ENCODE results near the gene TBL1X.

Gene TBL1X

GRCh38 chrX:9466124-9466495, 1.3 kb downstream of the TBL1X start:
- no peak for DNase-seq (ENCODE audit: low spot score)
- Histone ChIP-seq H2BK15ac (ENCODE audit: low read length) (no peak overlapping the region), H2BK12ac (ENCODE audit: low read length) (no peak overlapping the region), H3K79me1 (ENCODE audit: low read depth, low read length) (no peaks in the 10 kb centered on the region), H3K36me3 (replicated peaks in 1 of 2; ENCODE audit: control insufficient read depth in 2 of 2, insufficient read depth in 2 of 2, low read length in 2 of 2) (peaks cover 0 to 12% of the 10 kb centered on the region in 2 donors), H3K27me3 (ENCODE audit: control insufficient read depth in 3 of 3, insufficient read depth in 3 of 3, low read depth in 1 of 3, low read length in 3 of 3) (no peaks in the 10 kb centered on the region), H3K4me2 (ENCODE audit: insufficient read depth, low read length, poor library complexity, severe bottlenecking) (peak overlapping the region; percentile 56), H2BK5ac (ENCODE audit: low read length) (peak overlapping the region; percentile 53), H2AK5ac (ENCODE audit: low read depth, low read length) (no peak overlapping the region), H3K4me3 (ENCODE audit: low read length in 2 of 2) (peak overlapping the region; percentile 51 to 86), H3K4ac (ENCODE audit: low read length) (no peak overlapping the region), H3K18ac (ENCODE audit: low read length) (peak overlapping the region; percentile 71), H4K8ac (ENCODE audit: low read depth, low read length) (no peak overlapping the region), H3K4me1 (ENCODE audit: control insufficient read depth in 2 of 2, insufficient read depth in 1 of 2, low read depth in 1 of 2, low read length in 2 of 2) (peaks cover 5 to 8% of the 10 kb centered on the region in 2 donors), H3K23ac (ENCODE audit: low read depth, low read length, poor library complexity) (no peak overlapping the region), H3K14ac (ENCODE audit: low read length) (no peak overlapping the region), H3K9me3 (replicated peaks in 1 of 2; ENCODE audit: control insufficient read depth in 2 of 2, insufficient read depth in 1 of 2, low read depth in 1 of 2, low read length in 2 of 2) (peaks cover 0 to 1% of the 10 kb centered on the region in 2 donors), H3K27ac (replicated peaks; ENCODE audit: low read length) (no peak overlapping the region), H2AFZ (ENCODE audit: low read length) (peak overlapping the region; percentile 78), H2BK120ac (ENCODE audit: low read depth, low read length) (no peak overlapping the region), H3K9ac (ENCODE audit: low read depth, low read length, poor library complexity) (peak overlapping the region; percentile 81), H4K91ac (ENCODE audit: low read depth, low read length, poor library complexity) (no peak overlapping the region)
- WGBS, 2 donors (ENCODE audit: extremely low coverage in 2 of 2, insufficient read length in 2 of 2, insufficient replicate concordance in 1 of 2) = no CpG with 5 or more reads among the region's 31 CpGs

GRCh38 chrX:9466736-9467135, 1.9 kb downstream of the TBL1X start:
- H2AK5ac ChIP-seq (ENCODE audit: low read depth, low read length) = no peak overlapping the region
- H3K79me1 ChIP-seq (ENCODE audit: low read depth, low read length) = no peaks in the 10 kb centered on the region
- peak overlapping the region; percentile 56 for H3K4me2 ChIP-seq (ENCODE audit: insufficient read depth, low read length, poor library complexity, severe bottlenecking)
- no peak overlapping the region for H4K91ac ChIP-seq (ENCODE audit: low read depth, low read length, poor library complexity)
- H3K9me3 ChIP-seq (replicated peaks in 1 of 2; ENCODE audit: control insufficient read depth in 2 of 2, insufficient read depth in 1 of 2, low read depth in 1 of 2, low read length in 2 of 2) = peaks cover 0 to 2% of the 10 kb centered on the region in 2 donors
- H3K27ac ChIP-seq (replicated peaks; ENCODE audit: low read length) = no peak overlapping the region
- no peak overlapping the region for H2BK12ac ChIP-seq (ENCODE audit: low read length)
- no peak for DNase-seq (ENCODE audit: low spot score)
- H3K4me3 ChIP-seq (ENCODE audit: low read length in 2 of 2) = peak overlapping the region; percentile 51 to 86
- no peak overlapping the region for H3K9ac ChIP-seq (ENCODE audit: low read depth, low read length, poor library complexity)
- H3K4ac ChIP-seq (ENCODE audit: low read length) = no peak overlapping the region
- H3K18ac ChIP-seq (ENCODE audit: low read length) = no peak overlapping the region
- no peak overlapping the region for H2BK120ac ChIP-seq (ENCODE audit: low read depth, low read length)
- H2BK15ac ChIP-seq (ENCODE audit: low read length) = no peak overlapping the region
- H3K27me3 ChIP-seq (ENCODE audit: control insufficient read depth in 3 of 3, insufficient read depth in 3 of 3, low read depth in 1 of 3, low read length in 3 of 3) = no peaks in the 10 kb centered on the region
- H4K8ac ChIP-seq (ENCODE audit: low read depth, low read length) = no peak overlapping the region
- no CpG with 5 or more reads among the region's 6 CpGs for WGBS, 2 donors (ENCODE audit: extremely low coverage in 2 of 2, insufficient read length in 2 of 2, insufficient replicate concordance in 1 of 2)
- no peak overlapping the region for H2BK5ac ChIP-seq (ENCODE audit: low read length)
- H2AFZ ChIP-seq (ENCODE audit: low read length) = no peak overlapping the region
- H3K4me1 ChIP-seq (ENCODE audit: control insufficient read depth in 2 of 2, insufficient read depth in 1 of 2, low read depth in 1 of 2, low read length in 2 of 2) = peaks cover 6 to 8% of the 10 kb centered on the region in 2 donors
- H3K36me3 ChIP-seq (replicated peaks in 1 of 2; ENCODE audit: control insufficient read depth in 2 of 2, insufficient read depth in 2 of 2, low read length in 2 of 2) = peaks cover 0 to 12% of the 10 kb centered on the region in 2 donors
- H3K14ac ChIP-seq (ENCODE audit: low read length) = no peak overlapping the region
- H3K23ac ChIP-seq (ENCODE audit: low read depth, low read length, poor library complexity) = no peak overlapping the region

GRCh38 chrX:9467146-9467545, 2.3 kb downstream of the TBL1X start:
- H4K91ac ChIP-seq (ENCODE audit: low read depth, low read length, poor library complexity) = no peak overlapping the region
- H3K27ac ChIP-seq (replicated peaks; ENCODE audit: low read length) = no peak overlapping the region
- H3K79me1 ChIP-seq (ENCODE audit: low read depth, low read length) = no peaks in the 10 kb centered on the region
- H2BK12ac ChIP-seq (ENCODE audit: low read length) = no peak overlapping the region
- DNase-seq (ENCODE audit: low spot score) = no peak
- no peak overlapping the region for H3K14ac ChIP-seq (ENCODE audit: low read length)
- H3K27me3 ChIP-seq (ENCODE audit: control insufficient read depth in 3 of 3, insufficient read depth in 3 of 3, low read depth in 1 of 3, low read length in 3 of 3) = no peaks in the 10 kb centered on the region
- H3K23ac ChIP-seq (ENCODE audit: low read depth, low read length, poor library complexity) = no peak overlapping the region
- peak overlapping the region; percentile 48 for H3K18ac ChIP-seq (ENCODE audit: low read length)
- peak overlapping the region in 1 of 2 donors; percentile 62 for H3K4me3 ChIP-seq (ENCODE audit: low read length in 2 of 2)
- H3K4ac ChIP-seq (ENCODE audit: low read length) = no peak overlapping the region
- no peak overlapping the region for H2BK15ac ChIP-seq (ENCODE audit: low read length)
- peak overlapping the region; percentile 18 for H3K4me2 ChIP-seq (ENCODE audit: insufficient read depth, low read length, poor library complexity, severe bottlenecking)
- H2AK5ac ChIP-seq (ENCODE audit: low read depth, low read length) = no peak overlapping the region
- no peak overlapping the region for H4K8ac ChIP-seq (ENCODE audit: low read depth, low read length)
- peaks cover 6 to 8% of the 10 kb centered on the region in 2 donors for H3K4me1 ChIP-seq (ENCODE audit: control insufficient read depth in 2 of 2, insufficient read depth in 1 of 2, low read depth in 1 of 2, low read length in 2 of 2)
- H3K36me3 ChIP-seq (replicated peaks in 1 of 2; ENCODE audit: control insufficient read depth in 2 of 2, insufficient read depth in 2 of 2, low read length in 2 of 2) = peaks cover 0 to 12% of the 10 kb centered on the region in 2 donors
- H3K9me3 ChIP-seq (replicated peaks in 1 of 2; ENCODE audit: control insufficient read depth in 2 of 2, insufficient read depth in 1 of 2, low read depth in 1 of 2, low read length in 2 of 2) = peaks cover 0 to 2% of the 10 kb centered on the region in 2 donors
- no peak overlapping the region for H2BK5ac ChIP-seq (ENCODE audit: low read length)
- H3K9ac ChIP-seq (ENCODE audit: low read depth, low read length, poor library complexity) = no peak overlapping the region
- H2BK120ac ChIP-seq (ENCODE audit: low read depth, low read length) = no peak overlapping the region
- H2AFZ ChIP-seq (ENCODE audit: low read length) = no peak overlapping the region
- WGBS, 2 donors (ENCODE audit: extremely low coverage in 2 of 2, insufficient read length in 2 of 2, insufficient replicate concordance in 1 of 2) = no CpG with 5 or more reads among the region's 11 CpGs

- Histone ChIP-seq H3K4me2 (ENCODE audit: insufficient read depth, low read length, poor library complexity, severe bottlenecking) (peak overlapping the region; percentile 43), H3K36me3 (replicated peaks in 1 of 2; ENCODE audit: control insufficient read depth in 2 of 2, insufficient read depth in 2 of 2, low read length in 2 of 2) (peaks cover 0 to 12% of the 10 kb centered on the region in 2 donors), H3K79me1 (ENCODE audit: low read depth, low read length) (no peaks in the 10 kb centered on the region), H2AFZ (ENCODE audit: low read length) (no peak overlapping the region), H3K27ac (replicated peaks; ENCODE audit: low read length) (no peak overlapping the region), H3K9me3 (replicated peaks in 1 of 2; ENCODE audit: control insufficient read depth in 2 of 2, insufficient read depth in 1 of 2, low read depth in 1 of 2, low read length in 2 of 2) (peaks cover 0 to 2% of the 10 kb centered on the region in 2 donors), H3K27me3 (ENCODE audit: control insufficient read depth in 3 of 3, insufficient read depth in 3 of 3, low read depth in 1 of 3, low read length in 3 of 3) (no peaks in the 10 kb centered on the region), H2BK12ac (ENCODE audit: low read length) (no peak overlapping the region), H2AK5ac (ENCODE audit: low read depth, low read length) (no peak overlapping the region), H3K9ac (ENCODE audit: low read depth, low read length, poor library complexity) (no peak overlapping the region), H4K91ac (ENCODE audit: low read depth, low read length, poor library complexity) (no peak overlapping the region), H3K4me3 (ENCODE audit: low read length in 2 of 2) (no peak overlapping the region), H4K8ac (ENCODE audit: low read depth, low read length) (no peak overlapping the region), H3K4me1 (ENCODE audit: control insufficient read depth in 2 of 2, insufficient read depth in 1 of 2, low read depth in 1 of 2, low read length in 2 of 2) (peaks cover 3 to 6% of the 10 kb centered on the region in 2 donors), H3K18ac (ENCODE audit: low read length) (no peak overlapping the region), H3K14ac (ENCODE audit: low read length) (no peak overlapping the region), H2BK120ac (ENCODE audit: low read depth, low read length) (no peak overlapping the region), H2BK5ac (ENCODE audit: low read length) (no peak overlapping the region), H3K23ac (ENCODE audit: low read depth, low read length, poor library complexity) (no peak overlapping the region), H3K4ac (ENCODE audit: low read length) (no peak overlapping the region), H2BK15ac (ENCODE audit: low read length) (no peak overlapping the region)
- no CpG with 5 or more reads among the region's 11 CpGs for WGBS, 2 donors (ENCODE audit: extremely low coverage in 2 of 2, insufficient read length in 2 of 2, insufficient replicate concordance in 1 of 2)
- no peak for DNase-seq (ENCODE audit: low spot score)
Measured at GRCh38 chrX:9467751-9468150, 2.9 kb downstream of the TBL1X start.

Data from neuronal stem cell (in vitro differentiated cells).